Hematopoietic multipotent progenitor cell treated with erythropoietin and hydrocortisone succinate and interleukin-3 and kit ligand, for 17 days (in vitro differentiated cells): ENCODE results near the gene RIC8A.

Source experiments
- DNase-seq: peaks from one replicate; pipeline ENCODE4 v3.0.0-alpha.2; 2015; ENCODE audit warnings: low spot score

The RIC8A gene

GRCh38 chr11:244376-244775, 36.9 kb downstream of the RIC8A start:
- DNase-seq, result no peak

- no peak for DNase-seq
Measured at GRCh38 chr11:249062-249461, 41.6 kb downstream of the RIC8A start.

GRCh38 chr11:250274-250673, 42.8 kb downstream of the RIC8A start:
- no peak for DNase-seq

- peak; percentile 54 for DNase-seq
Measured at GRCh38 chr11:250740-251299, 43.3 kb downstream of the RIC8A start.

GRCh38 chr11:251550-251949, 44.0 kb downstream of the RIC8A start:
- DNase-seq, result no peak

- DNase-seq, result no peak
Measured at GRCh38 chr11:252666-253065, 45.2 kb downstream of the RIC8A start.

- no peak for DNase-seq
Measured at GRCh38 chr11:253160-253885, 45.8 kb downstream of the RIC8A start.

GRCh38 chr11:253886-254270, 46.4 kb downstream of the RIC8A start:
- DNase-seq, result no peak

GRCh38 chr11:255176-255575, 47.7 kb downstream of the RIC8A start:
- no peak for DNase-seq

- no peak for DNase-seq
Measured at GRCh38 chr11:255816-256215, 48.3 kb downstream of the RIC8A start.

- no peak for DNase-seq
Measured at GRCh38 chr11:256952-257737, 49.6 kb downstream of the RIC8A start.

- DNase-seq, result peak; percentile 22
Measured at GRCh38 chr11:257766-258493, 50.4 kb downstream of the RIC8A start.

- no peak for DNase-seq
Measured at GRCh38 chr11:259413-259812, 51.9 kb downstream of the RIC8A start.

GRCh38 chr11:261624-262023, 54.1 kb downstream of the RIC8A start:
- DNase-seq, result no peak
